IPS-NIHi7 (cell line): ENCODE measurements around the gene ST3GAL3.

Experiments used
- DNase-seq: peaks from one replicate; pipeline ENCODE4 v3.0.0; 2012; ENCODE audit warnings: mixed read lengths; ENCODE audit errors: extremely low spot score

Gene ST3GAL3

DNA sequence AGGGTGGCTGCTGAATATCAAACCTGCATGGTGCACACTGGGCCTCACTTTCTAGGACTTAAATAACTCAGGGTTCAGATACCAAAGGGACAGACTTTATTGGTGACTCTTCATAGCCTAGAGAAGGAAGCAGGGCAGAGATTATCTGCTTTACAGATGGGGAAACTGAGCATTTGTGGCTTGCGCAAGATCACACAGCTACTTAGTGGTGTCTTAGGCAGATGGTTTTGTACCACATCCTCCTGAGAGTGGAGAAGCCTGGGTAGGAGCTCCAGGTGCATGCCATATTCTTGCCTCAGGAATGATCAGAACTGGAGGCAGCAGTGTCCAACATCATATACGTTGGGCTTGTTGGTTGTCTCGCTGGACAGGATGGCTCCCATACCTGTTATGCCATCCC, 255.7 kb downstream of the ST3GAL3 start:
- DNase-seq: no peak

DNA sequence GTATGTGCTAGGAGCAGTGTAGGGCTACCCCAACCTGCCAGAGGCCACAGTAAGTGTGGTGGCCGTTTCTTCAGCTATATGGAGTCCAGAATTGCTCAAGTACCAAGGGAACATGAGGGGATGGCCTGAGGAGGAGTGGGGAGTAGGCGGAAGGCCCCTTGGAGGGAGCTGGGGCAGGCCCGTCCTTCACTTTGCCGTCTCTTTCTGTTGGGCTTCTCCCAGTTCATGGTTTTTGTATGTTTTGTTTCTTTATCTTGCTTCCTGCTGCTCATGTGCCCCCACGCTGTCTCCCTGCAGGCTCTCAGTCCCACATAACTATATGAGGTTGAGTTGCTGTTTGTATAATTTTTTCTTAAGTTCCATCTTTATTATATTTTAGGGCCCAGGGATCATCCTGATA, 256.6 kb downstream of the ST3GAL3 start:
- DNase-seq: no peak

DNA sequence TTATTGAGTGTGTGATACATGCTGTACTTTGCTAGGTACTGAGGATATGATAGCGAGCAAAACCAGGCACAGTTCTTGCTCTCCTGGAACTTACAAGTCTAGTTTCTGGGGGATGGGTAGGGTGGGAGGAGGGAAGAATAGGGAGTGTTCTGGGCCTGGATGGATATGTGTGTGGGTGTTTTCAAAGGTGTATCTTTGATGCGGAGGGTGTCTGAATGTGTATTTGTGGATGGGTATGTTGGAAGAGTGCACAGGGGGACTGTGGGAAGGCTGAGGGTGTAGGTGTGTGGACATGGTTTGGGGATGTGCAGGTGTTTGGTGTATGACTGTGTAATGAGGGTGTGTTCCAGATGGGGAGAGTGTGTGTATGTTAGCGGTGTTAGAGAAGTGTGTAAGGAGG, 258.0 kb downstream of the ST3GAL3 start:
- DNase-seq: no peak

DNA sequence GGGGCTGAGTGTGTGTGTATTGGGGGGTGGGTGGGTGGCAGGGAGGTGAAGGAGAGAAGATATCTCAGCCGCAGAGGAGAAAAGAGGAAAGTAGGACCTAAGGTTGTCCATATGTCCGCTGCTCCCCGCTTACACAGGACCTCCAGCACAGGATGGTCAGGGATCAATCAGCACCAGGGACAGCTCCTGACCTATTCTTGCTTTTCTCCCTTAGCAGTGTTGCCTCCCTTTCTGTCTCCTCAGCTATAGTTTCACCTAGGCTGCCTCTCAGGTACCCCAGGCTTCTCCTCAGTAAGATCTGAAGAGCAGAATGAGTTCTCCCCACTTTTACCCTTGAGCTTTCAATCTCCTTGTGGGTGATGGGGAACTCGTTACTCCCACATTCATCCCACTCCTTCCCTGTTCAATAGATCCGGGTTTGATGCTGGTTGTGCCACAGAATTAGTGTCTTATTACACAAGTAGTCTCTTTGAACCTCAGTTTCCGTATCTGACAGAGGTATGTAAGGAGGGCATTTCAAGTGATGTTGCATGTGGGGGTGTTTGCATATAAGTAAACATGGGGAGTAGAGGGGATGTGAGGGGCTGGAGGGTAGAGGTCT, 261.1 kb downstream of the ST3GAL3 start:
- DNase-seq: peak; percentile 83

DNA sequence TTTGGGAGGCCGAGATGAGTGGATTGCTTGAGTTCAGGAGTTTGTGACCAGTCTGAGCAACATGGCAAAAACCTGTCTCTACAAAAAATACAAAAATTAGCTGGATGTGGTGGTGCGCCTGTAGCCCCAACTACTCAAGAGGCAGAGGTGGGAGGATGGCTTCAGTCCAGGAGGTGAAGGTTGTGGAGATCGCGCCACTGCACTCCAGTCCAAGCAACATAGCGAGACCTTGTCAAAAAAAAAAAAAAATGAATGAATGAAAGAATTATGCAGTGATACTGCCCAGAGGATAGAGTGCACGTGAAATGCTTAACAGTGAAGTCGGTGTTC, 262.0 kb downstream of the ST3GAL3 start:
- DNase-seq: no peak

DNA sequence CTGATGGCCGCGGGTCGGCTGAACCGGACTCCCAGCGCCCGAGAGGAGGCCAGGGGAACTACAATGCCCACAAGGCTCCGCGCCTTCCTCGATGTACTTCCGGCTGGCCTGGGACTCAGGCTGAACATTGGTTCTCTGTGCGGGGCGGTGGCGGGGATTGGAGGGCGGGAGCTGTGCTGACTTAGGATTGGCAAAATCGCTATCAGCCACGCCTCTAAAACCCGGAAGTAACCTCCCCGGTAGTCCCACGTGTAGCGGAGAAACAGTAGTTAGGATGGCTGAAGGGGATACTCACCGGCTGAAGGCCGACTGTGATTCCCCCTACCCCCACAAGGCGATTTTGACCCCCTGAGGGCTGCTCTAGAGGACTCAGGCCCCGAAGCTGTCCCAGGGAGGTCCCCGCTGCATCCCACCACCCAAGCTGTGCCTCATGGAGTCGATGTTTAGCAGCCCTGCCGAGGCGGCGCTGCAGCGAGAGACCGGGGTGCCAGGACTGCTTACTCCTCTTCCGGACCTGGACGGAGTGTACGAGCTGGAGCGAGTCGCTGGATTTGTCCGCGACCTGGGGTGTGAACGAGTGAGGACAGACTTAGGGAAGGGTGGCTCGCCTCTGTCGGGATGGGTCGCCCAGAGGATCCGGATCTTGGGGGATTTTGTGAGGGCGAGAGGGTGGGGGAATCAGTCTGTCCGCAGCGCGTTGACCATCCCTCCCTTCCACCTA, 262.6 kb downstream of the ST3GAL3 start, which contains the start of gene DPH2:
DPH2 (plus strand) TSS at position 265 of the 721 bp plus-strand sequence; CDS start at position 431, 166 bp downstream.
- DNase-seq: peak; percentile 100

DNA sequence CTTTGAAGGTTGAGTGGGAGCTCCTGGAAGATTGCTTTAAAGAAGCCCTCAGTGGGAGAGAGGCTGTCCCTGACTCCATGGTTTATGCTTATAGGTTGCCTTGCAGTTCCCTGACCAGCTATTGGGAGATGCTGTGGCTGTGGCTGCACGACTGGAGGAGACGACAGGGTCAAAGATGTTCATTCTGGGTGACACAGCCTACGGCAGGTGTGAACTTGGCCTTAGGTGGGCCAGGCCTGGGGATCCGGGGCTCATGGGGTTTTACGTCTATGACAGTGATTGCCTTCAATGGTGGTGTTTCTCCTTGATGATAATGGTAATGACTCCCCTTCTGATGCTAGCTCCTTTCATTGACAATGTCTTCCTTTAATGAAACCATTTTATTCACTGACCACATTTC, 263.2 kb downstream of the ST3GAL3 start:
- DNase-seq: no peak

DNA sequence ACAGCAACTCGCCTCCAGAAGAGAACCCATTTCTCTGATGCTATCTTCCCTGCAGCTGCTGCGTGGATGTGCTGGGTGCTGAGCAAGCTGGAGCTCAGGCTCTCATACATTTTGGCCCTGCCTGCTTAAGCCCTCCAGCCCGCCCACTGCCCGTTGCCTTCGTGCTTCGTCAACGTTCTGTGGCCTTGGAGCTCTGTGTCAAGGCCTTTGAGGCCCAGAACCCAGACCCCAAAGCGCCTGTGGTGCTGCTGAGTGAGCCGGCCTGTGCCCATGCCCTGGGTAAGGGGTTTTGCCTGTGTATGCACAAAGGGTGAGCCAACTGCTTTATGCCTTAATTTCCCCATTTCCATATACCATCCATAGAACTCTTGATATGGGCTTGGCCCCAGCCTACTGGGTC, 263.6 kb downstream of the ST3GAL3 start:
- no peak for DNase-seq

DNA sequence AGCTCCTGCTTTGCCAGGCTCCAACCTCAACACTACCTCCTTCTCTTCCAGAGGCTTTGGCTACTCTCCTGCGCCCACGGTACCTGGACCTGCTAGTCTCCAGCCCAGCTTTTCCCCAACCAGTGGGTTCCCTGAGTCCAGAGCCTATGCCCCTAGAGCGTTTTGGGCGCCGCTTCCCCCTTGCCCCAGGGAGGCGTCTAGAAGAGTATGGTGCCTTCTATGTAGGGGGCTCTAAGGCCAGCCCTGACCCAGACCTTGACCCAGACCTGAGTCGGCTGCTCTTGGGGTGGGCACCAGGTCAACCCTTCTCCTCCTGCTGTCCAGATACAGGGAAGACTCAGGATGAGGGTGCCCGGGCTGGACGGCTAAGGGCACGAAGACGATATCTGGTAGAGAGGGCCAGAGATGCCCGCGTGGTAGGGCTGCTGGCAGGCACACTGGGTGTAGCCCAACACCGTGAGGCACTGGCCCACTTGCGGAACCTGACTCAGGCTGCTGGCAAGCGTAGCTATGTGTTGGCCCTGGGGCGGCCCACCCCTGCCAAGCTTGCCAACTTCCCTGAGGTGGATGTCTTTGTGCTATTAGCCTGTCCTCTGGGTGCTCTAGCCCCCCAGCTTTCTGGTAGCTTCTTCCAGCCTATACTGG, 264.1 kb downstream of the ST3GAL3 start:
- no peak for DNase-seq

DNA sequence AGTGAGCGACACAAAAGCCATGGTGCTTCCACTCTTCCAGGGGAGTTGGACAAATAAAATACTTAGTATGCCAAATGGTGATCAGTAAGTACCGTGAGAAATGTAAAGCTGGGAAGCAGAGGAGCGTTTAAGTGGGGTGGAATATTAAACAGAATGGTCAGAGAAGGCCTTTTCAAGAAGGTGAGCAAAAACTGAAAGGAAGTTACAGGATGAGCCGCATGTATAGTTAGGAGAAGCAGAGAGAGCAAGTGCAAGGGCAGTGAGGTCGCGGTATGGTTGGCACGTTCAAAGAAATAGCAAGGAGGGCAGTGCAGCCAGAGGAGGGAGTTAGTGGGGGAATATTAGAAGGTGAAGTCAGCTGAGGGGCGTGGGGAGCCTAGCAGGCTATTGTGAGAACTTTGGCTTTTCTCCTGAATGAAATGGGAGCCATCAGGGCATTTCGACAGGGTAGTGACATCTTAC, 266.7 kb downstream of the ST3GAL3 start:
- DNase-seq: peak; percentile 41

DNA sequence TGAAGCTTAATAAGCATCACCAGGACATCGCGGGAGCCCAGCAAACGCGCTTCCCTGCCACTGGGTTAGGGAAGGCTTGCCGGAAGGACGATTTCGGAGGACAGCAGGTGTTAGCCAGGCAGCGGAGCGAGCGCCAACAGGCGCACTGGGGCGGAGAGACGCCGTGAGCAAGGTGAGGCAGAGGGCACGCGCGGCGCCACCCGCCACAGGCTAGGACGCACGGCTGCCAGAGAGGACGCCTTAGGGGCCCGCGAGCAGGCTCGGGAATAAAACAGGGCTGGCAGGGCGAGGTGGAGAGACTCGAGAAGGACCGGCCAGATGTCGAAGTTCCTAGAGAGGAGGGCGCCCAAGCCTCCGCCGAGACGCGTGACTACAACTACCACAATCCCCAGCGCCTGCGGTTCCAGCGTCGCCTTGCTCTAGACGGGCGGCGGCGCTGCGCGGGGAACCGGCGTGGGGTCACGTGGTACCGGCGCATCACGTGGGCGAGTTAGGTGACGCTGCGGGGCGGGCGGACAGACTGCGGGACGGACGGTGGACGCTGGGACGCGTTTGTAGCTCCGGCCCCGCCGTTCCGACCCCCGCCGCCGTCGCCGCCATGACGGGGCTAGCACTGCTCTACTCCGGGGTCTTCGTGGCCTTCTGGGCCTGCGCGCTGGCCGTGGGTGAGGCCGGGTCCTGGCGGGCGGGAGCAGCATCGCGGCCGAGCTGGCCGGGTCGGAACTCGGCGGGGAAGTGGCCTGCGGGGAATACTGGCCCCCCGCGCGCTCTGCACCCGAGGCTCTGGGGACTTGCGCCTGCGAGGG, 267.3 kb downstream of the ST3GAL3 start, which contains the start of gene ATP6V0B:
ATP6V0B (plus strand) TSS at position 518 of the 806 bp plus-strand sequence; CDS start at position 599, 81 bp downstream.
- peak; percentile 96 for DNase-seq

DNA sequence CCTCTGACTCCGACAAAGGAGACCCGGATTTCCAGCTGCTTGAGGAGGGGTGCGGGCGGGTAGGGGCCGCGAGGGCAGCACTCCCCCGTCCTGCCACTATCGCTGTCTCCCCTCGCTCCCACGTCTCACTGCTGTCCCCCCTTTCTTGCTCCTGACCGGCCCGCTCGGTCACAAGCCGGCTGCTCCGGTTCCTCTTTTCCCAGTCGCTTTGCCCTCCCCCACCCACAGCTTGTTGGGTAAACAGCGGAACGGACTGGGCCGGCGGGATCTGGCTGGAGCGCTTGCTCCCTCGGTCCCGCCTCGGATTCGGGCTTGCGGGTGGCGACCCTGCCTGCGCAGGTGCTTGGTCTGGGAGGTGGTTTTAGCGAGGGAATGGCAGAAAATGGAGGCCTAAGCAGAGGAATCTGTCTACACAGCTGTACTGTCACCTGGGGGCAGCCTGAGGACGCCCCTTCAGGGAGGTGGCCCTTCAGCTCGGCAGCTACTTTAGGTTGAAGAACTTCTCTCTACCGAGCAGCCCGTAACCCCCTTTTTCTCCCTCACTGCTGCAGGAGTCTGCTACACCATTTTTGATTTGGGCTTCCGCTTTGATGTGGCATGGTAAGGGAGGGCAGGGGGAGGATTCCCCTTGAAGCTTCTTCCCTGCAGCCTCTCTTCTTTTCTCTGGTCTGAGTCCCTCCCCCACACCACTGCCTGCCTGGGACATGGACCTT, 268.1 kb downstream of the ST3GAL3 start:
- DNase-seq: peak; percentile 22

DNA sequence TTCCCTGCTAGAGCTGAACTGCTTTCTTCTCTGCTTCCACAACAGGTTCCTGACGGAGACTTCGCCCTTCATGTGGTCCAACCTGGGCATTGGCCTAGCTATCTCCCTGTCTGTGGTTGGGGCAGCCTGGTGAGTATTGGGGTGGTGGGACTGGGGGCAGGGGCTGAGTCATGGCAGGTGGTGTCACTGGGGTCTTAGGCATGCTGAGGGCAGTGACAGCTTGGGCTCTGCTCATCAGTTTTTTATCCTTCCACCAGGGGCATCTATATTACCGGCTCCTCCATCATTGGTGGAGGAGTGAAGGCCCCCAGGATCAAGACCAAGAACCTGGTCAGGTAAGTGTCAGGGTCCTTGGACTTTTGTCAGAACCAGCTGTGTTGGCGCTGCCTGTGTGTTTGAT, 268.7 kb downstream of the ST3GAL3 start:
- no peak for DNase-seq

DNA sequence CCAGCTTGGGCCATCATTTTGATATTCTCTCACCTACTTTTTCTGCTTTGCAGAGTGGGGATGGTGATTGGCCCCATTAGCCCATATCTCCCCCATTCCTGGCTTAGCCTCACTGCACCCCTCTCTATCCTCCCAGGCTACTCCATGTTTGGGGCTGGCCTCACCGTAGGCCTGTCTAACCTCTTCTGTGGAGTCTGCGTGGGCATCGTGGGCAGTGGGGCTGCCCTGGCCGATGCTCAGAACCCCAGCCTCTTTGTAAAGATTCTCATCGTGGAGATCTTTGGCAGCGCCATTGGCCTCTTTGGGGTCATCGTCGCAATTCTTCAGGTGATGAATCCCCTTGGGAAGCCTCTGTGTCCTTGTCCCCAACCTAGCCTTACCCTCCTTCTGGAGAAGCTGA, 269.6 kb downstream of the ST3GAL3 start:
- DNase-seq: no peak

DNA sequence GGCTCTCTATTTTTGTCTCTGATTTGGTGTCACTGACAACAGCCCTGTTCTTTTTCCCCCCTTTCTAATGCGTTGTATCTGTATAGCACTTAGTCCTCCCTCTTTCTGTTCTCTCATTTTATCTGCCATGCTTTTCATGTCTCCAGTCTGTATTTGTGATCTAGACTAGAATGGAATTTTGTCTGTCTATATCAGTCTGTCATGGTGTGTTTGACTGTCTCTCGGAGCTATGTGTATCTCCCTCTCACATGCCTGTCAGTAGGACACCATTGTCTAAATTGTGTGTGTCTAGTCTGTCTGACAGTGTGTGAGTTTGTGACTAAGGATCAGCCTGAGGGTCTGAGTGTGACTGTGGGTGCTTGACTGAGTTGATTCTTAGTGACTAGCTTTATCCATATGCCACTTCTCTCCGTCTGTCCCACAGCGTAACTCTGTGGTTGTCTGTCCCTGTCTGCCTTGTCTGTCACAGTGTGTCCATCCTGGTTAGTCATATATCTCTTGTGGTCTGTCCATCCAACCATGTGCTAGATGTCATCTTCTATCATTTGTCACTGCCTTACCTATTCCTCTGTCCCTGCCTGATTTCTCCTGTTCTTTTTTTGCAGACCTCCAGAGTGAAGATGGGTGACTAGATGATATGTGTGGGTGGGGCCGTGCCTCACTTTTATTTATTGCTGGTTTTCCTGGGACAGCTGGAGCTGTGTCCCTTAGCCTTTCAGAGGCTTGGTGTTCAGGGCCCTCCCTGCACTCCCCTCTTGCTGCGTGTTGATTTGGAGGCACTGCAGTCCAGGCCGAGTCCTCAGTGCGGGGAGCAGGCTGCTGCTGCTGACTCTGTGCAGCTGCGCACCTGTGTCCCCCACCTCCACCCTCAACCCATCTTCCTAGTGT, 270.3 kb downstream of the ST3GAL3 start:
- DNase-seq: no peak

DNA sequence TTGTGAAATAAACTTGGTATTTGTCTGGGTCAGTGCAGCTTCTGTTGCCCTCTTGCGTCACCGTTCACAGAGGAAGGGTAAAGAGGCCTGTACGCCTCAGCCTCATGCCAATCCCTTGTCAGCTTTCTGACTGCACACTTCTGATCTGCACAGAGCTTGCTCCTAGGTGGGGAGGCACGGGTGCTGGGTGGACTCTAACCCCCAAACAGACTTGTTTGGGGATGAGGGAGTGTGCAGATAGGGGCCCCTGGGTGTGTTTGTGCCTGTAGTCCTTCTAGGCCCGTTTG, 270.9 kb downstream of the ST3GAL3 start:
- DNase-seq: no peak

DNA sequence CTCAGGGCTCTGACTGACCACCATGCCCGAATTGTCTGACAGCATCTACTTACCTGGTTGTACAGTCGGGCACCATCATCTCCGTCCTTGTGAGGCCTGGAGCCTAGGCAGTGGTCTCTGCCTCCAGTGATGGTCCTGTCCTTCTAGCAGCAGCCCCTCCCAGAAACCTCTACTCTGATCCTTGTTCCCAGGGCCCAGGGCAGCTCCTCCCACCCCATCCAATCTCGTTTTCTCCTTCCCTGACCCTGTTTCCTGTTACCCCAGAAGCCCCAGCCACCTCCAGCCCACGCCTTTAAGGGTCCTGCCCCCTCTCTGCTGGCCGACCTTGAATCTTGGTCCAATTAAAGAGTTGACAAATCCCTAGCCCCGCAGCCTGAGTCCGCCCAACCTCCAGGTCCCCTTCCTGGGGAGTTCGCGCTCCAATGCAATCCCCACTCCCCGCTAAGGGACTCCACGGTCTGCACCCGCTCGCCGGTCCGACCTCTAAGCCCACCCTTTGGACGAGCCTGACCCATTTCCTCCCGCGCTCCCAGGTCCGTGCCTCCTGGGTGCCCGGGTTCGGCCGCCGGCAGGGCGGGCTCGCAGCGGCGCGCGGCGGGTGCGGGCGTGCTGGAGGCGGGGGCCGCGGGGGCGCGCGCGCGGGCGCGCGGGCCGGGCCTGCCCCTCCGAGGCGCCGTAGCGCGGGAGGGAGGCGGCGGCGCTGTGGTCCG, 271.4 kb downstream of the ST3GAL3 start, which contains the start of gene B4GALT2:
B4GALT2 (plus strand) TSS at position 660 of the 710 bp plus-strand sequence. CDS start 1,951 bp downstream, outside the sequence.
- peak; percentile 78 for DNase-seq

DNA sequence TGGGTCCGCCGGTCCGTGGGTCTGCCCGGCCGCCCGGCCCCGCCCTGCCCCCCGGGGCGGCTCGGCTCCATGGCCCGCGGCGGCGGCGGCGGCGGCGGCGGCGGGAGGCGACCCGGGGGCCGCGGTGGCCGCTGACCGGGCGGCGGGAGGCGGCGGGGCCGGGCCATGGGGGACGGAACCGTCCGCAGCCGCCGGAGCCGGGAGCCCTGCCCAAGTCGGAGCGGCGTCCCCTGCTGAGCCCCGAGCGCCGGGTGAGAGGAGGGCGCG, 271.9 kb downstream of the ST3GAL3 start:
- DNase-seq: no peak

DNA sequence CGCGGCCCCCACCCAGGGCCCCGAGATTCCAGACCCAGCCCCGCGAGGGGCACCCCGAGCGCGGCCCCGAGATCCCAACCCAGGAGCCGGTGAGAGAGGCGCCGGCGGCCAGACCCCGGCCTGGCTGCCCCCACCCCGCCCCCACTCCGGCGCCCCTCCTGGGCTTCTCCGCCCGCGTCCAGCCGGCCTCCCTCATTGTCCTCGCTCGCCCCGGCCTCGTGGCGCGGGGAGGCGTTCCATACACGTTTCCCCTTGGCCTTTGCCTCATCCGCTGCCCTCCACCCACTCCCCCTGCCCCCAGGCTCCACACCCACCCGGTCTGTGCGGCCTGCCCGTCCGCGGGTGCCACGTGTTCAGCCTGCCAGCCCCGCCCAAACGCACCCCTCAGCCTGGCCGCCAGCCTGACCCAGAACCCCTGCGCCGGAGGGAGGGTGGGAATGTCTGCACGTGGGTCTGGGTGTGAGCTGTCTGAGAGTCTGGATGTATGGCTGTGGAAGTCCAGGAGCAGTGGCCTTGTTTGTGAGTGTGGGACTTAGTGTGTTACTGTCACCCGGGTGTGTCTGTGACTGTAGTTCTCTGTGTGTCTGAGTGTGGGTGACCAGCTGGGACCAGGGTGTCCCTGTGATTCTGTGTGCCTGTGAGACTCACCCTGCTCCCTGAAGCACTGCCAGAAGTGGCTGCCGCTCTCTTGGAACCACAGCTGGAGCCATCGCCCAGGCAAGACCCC, 272.4 kb downstream of the ST3GAL3 start:
- peak; percentile 54 for DNase-seq
